ENCODE results near the gene NRP1.

GRCh38 chr10:33376476-33376875, 42.0 kb upstream of the NRP1 start:
- TF ChIP-seq, protein P1, sequence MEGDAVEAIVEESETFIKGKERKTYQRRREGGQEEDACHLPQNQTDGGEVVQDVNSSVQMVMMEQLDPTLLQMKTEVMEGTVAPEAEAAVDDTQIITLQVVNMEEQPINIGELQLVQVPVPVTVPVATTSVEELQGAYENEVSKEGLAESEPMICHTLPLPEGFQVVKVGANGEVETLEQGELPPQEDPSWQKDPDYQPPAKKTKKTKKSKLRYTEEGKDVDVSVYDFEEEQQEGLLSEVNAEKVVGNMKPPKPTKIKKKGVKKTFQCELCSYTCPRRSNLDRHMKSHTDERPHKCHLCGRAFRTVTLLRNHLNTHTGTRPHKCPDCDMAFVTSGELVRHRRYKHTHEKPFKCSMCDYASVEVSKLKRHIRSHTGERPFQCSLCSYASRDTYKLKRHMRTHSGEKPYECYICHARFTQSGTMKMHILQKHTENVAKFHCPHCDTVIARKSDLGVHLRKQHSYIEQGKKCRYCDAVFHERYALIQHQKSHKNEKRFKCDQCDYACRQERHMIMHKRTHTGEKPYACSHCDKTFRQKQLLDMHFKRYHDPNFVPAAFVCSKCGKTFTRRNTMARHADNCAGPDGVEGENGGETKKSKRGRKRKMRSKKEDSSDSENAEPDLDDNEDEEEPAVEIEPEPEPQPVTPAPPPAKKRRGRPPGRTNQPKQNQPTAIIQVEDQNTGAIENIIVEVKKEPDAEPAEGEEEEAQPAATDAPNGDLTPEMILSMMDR (IDR thresholded peaks at IDR 0.05), result no peak
- no peak for TF ChIP-seq POLR2A (IDR thresholded peaks at IDR 0.05)
